AG04449 (cell line): Measurements from ENCODE around the gene RTN4.

Source experiments
- CTCF ChIA-PET: fragments of 350-600 bp; formaldehyde crosslinking; extraction: SDS; loops from one replicate; lab custom pipeline; 2021; ENCODE audit warnings: antibody characterized with exemption; lab: Yijun Ruan, JAX
- POLR2A ChIA-PET: fragments of 400-600, 350-600 bp; formaldehyde crosslinking; extraction: SDS; loops from one replicate; lab custom pipeline; 2020; ENCODE audit warnings: antibody characterized with exemption, inconsistent platforms; lab: Yijun Ruan, JAX
- DNase-seq: peaks from one replicate; pipeline ENCODE4 v3.0.0-alpha.2; 2010; ENCODE audit warnings: low read depth, low spot score
- H3K4me3 ChIP-seq: 2 replicates; pipeline ENCODE4 v1.5.1; 2011; ENCODE audit warnings: low read depth, mild to moderate bottlenecking, control low read depth, low read length
- CTCF ChIP-seq: IDR thresholded peaks from one replicate; pipeline ENCODE4 v1.5.1; 2011; ENCODE audit warnings: mild to moderate bottlenecking, moderate library complexity, low read length, control low read depth, inconsistent platforms; ENCODE audit not compliant: insufficient read depth; ENCODE audit errors: missing control alignments

RTN4 gene

GRCh38 chr2:54955358-54956110 lies 94.7 kb downstream of the RTN4 start:
- TF ChIP-seq CTCF, result no peak
- DNase-seq, result no peak
- no peak overlapping the region for H3K4me3 ChIP-seq
- ChIA-PET CTCF (interaction anchor here (1.7 to 2.5 kb wide), 3 partner anchors 9 to 117 kb away, joined by 4 to 10 read pairs (median 5); no protein-coding TSS in a partner anchor), POLR2A (no interaction called here)

- ChIA-PET POLR2A (no interaction called here), CTCF (interaction anchor here (1.7 to 2.5 kb wide), 2 partner anchors 8 to 11 kb away, joined by 4 to 10 read pairs; no protein-coding TSS in a partner anchor)
- TF ChIP-seq CTCF, result no peak
- DNase-seq, result no peak
- no peak overlapping the region for H3K4me3 ChIP-seq
Measured at GRCh38 chr2:54954705-54955357, 95.4 kb downstream of the RTN4 start.

GRCh38 chr2:54954158-54954557 lies 96.1 kb downstream of the RTN4 start:
- ChIA-PET CTCF (no interaction called here), POLR2A (no interaction called here)
- TF ChIP-seq CTCF, result no peak
- no peak overlapping the region for H3K4me3 ChIP-seq
- no peak for DNase-seq

- TF ChIP-seq CTCF, result no peak
- H3K4me3 ChIP-seq, result no peak overlapping the region
- DNase-seq, result no peak
- ChIA-PET CTCF (interaction anchor here (1.1 kb wide), 3 partner anchors 13 to 216 kb away, joined by 3 to 5 read pairs (median 3); no protein-coding TSS in a partner anchor), POLR2A (no interaction called here)
Measured at GRCh38 chr2:54952978-54953456, 97.2 kb downstream of the RTN4 start.

GRCh38 chr2:54952425-54952824 lies 97.8 kb downstream of the RTN4 start:
- ChIA-PET POLR2A (no interaction called here), CTCF (interaction anchor here (0.9 to 1.1 kb wide), 4 partner anchors 13 to 216 kb away, joined by 3 to 5 read pairs (median 3); no protein-coding TSS in a partner anchor)
- no peak for DNase-seq
- TF ChIP-seq CTCF, result no peak
- no peak overlapping the region for H3K4me3 ChIP-seq

GRCh38 chr2:54950811-54951210 lies 99.4 kb downstream of the RTN4 start:
- ChIA-PET POLR2A (interaction anchor here (0.8 kb wide), 1 partner anchor 52 kb away, joined by 3 read pairs; no protein-coding TSS in a partner anchor), CTCF (interaction anchor here (1.5 kb wide), 1 partner anchor 112 kb away, joined by 3 read pairs; no protein-coding TSS in a partner anchor)
- no peak overlapping the region for H3K4me3 ChIP-seq
- no peak for TF ChIP-seq CTCF
- DNase-seq, result no peak
